Lower leg skin (tissue), 3 donors: Measurements from ENCODE around the gene RNF169.

ENCODE experiments used
- CTCF ChIP-seq, 3 donors: fragments of 450-650 bp; IDR thresholded peaks; one replicate each; pipeline ENCODE4 v1.5.1; 2016; ENCODE audit warnings: antibody characterized with exemption in 3 of 3, mild to moderate bottlenecking in 3 of 3, moderate library complexity in 2 of 3
- POLR2A ChIP-seq, 2 donors: fragments of 450-650 bp; IDR thresholded peaks; one replicate each; pipeline ENCODE4 v1.6.1; 2016 to 2017; ENCODE audit warnings: antibody characterized with exemption in 2 of 2, mild to moderate bottlenecking in 1 of 2, moderate library complexity in 1 of 2

- TF ChIP-seq POLR2A (IDR thresholded peaks at IDR 0.05) (no peak), CTCF (IDR thresholded peaks at IDR 0.05) (no peak)
Measured at GRCh38 chr11:74729397-74729796, 19.3 kb upstream of the RNF169 start.
